ENCODE data around the gene TM9SF3.

DNA sequence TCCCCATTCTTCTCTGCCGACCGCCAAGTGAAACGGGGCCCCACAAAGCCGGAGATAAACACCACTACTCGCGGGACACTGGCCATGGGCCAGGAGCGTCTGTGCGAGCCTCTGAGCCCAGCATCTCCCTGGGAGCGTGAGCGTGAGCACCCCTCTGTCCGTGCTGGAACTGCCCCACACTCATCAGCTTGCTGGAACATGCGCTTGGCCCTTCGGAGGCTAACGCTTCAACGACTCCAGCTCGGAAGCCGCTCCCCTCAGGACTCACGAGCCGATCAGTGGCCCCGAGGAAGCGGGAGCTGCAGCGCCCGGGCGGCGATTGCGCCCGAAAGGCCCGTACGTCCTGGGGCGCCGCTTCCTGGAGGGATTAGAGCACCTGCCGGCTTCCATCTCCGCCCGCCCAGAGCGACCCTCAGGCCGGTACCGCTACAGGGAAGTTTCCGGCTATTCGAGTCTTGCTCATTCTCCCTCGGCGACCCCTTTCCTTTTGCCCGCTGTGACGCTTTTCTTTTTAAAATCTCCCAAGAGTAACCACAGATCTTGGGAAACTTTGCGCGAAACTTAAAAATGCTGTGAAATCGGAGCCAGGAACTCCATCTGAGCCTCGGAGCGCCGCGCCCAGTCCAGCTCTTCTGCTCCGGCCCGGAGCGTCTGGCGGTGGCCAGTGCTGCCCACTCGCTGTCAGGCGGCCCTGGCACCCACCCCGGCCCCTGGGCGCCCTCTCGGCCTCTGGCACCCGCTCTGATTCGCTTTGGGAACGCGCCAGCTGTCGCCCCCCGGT lies 74.1 kb downstream of the TM9SF3 start:
- TF ChIP-seq, protein P1, sequence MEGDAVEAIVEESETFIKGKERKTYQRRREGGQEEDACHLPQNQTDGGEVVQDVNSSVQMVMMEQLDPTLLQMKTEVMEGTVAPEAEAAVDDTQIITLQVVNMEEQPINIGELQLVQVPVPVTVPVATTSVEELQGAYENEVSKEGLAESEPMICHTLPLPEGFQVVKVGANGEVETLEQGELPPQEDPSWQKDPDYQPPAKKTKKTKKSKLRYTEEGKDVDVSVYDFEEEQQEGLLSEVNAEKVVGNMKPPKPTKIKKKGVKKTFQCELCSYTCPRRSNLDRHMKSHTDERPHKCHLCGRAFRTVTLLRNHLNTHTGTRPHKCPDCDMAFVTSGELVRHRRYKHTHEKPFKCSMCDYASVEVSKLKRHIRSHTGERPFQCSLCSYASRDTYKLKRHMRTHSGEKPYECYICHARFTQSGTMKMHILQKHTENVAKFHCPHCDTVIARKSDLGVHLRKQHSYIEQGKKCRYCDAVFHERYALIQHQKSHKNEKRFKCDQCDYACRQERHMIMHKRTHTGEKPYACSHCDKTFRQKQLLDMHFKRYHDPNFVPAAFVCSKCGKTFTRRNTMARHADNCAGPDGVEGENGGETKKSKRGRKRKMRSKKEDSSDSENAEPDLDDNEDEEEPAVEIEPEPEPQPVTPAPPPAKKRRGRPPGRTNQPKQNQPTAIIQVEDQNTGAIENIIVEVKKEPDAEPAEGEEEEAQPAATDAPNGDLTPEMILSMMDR (IDR thresholded peaks at IDR 0.05), result no peak
- no peak for TF ChIP-seq POLR2A (IDR thresholded peaks at IDR 0.05)
